Hepatocyte (in vitro differentiated cells): Measurements from ENCODE around the gene RNF19B.
"Not testable (repeated sequence)": the region's sequence is repeated elsewhere in the genome, so short reads cannot be mapped to it uniquely, and the experiment has no call there.

Experiments used
- EZH2 ChIP-seq: fragments of 200-600 bp; sonication (generic); IDR thresholded peaks from 2 replicates; pipeline ENCODE4 v1.6.1; 2016; ENCODE audit warnings: antibody characterized with exemption, mild to moderate bottlenecking, borderline replicate concordance
- TF ChIP-seq, protein P1 (sequence below): fragments of 200-600 bp; sonication (generic); IDR thresholded peaks from 2 replicates; pipeline ENCODE4 v1.5.1; 2016; ENCODE audit warnings: antibody characterized with exemption, mild to moderate bottlenecking; ENCODE audit not compliant: poor library complexity

DNA sequence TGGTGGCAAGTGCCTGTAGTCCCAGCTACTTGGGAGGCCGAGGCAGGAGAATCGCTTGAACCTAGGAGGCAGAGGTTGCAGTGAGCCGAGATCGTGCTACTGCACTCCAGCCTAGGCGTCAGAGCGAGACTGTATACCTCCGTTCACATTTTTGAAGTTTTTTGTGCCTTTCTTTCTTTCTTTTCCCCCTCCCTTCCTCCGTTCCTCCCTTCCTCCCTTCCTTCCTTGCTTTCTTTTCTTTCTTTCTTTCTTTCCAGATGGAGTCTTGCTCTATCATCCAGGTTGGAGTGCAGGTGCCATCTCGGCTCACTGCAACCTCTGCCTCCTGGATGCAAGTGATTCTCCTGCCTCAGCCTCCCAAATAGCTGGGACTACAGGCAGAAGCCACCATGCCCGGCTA is 59.0 kb downstream of the RNF19B start:
- TF ChIP-seq, protein P1, sequence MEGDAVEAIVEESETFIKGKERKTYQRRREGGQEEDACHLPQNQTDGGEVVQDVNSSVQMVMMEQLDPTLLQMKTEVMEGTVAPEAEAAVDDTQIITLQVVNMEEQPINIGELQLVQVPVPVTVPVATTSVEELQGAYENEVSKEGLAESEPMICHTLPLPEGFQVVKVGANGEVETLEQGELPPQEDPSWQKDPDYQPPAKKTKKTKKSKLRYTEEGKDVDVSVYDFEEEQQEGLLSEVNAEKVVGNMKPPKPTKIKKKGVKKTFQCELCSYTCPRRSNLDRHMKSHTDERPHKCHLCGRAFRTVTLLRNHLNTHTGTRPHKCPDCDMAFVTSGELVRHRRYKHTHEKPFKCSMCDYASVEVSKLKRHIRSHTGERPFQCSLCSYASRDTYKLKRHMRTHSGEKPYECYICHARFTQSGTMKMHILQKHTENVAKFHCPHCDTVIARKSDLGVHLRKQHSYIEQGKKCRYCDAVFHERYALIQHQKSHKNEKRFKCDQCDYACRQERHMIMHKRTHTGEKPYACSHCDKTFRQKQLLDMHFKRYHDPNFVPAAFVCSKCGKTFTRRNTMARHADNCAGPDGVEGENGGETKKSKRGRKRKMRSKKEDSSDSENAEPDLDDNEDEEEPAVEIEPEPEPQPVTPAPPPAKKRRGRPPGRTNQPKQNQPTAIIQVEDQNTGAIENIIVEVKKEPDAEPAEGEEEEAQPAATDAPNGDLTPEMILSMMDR = not testable (repeated sequence)
- TF ChIP-seq EZH2 = not testable (repeated sequence)
